ENCODE measurements around the gene ZMYND19.

DNA sequence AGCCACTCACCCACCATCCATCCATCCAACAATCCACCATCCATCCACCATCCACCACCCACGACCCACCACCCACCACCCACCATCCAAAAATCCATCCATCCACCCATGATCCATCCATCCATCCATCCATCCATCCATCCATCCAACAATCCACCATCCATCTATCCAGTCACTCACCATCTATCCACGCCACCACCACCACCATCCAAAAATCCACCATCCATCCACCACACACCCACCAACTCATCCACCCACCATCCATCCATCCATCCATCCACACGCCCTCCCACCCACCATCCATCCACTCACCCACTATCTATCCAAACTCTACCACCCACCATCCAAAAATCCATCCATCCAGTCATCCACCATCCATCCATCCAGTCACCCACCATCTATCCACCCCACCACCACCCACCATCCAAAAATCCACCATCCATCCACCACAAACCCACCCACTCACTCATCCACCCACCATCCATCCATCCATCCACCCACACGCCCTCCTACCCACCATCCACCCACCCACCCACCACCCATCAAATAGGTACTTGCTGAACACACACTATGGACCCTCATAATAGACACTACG is 20.6 kb downstream of the ZMYND19 start:
- no peak for TF ChIP-seq POLR2A (IDR thresholded peaks at IDR 0.05)
- TF ChIP-seq, protein P1, sequence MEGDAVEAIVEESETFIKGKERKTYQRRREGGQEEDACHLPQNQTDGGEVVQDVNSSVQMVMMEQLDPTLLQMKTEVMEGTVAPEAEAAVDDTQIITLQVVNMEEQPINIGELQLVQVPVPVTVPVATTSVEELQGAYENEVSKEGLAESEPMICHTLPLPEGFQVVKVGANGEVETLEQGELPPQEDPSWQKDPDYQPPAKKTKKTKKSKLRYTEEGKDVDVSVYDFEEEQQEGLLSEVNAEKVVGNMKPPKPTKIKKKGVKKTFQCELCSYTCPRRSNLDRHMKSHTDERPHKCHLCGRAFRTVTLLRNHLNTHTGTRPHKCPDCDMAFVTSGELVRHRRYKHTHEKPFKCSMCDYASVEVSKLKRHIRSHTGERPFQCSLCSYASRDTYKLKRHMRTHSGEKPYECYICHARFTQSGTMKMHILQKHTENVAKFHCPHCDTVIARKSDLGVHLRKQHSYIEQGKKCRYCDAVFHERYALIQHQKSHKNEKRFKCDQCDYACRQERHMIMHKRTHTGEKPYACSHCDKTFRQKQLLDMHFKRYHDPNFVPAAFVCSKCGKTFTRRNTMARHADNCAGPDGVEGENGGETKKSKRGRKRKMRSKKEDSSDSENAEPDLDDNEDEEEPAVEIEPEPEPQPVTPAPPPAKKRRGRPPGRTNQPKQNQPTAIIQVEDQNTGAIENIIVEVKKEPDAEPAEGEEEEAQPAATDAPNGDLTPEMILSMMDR (IDR thresholded peaks at IDR 0.05), result no peak

Data from heart left ventricle (tissue), 13 donors.